Neural cell (in vitro differentiated cells): Measurements from ENCODE around the gene TSPAN18. TPM values are rescaled to one million over a fixed set of nuclear protein-coding genes. Genes with fewer than 3 reads are reported as not detected.
A peak's percentile ranks its signal among the peaks of the same experiment; 100 is the strongest.

ENCODE experiments used
- H2AFZ ChIP-seq: fragments of 200-600, 300-800 bp; sonication (generic), shearing (Covaris generic); 2 replicates; pipeline ENCODE4 v1.6.0; 2014; ENCODE audit warnings: low read depth, mild to moderate bottlenecking, antibody characterized with exemption, low read length, moderate library complexity
- H3F3A ChIP-seq: fragments of 200-600 bp; shearing (Covaris generic); 2 replicates; pipeline ENCODE4 v1.6.1; 2016; ENCODE audit warnings: mild to moderate bottlenecking, moderate library complexity, mixed read lengths, antibody characterized with exemption, low read length; ENCODE audit not compliant: insufficient read depth, poor library complexity, severe bottlenecking
- H3K27ac ChIP-seq: fragments of 200-600, 300-800 bp; sonication (generic), shearing (Covaris generic); 2 replicates; pipeline ENCODE4 v1.5.1; 2014; ENCODE audit warnings: mild to moderate bottlenecking, low read length, moderate library complexity
- H3K27me3 ChIP-seq: fragments of 300-800, 200-600 bp; sonication (generic), shearing (Covaris generic); 2 replicates; pipeline ENCODE4 v1.6.0; 2014; ENCODE audit warnings: mild to moderate bottlenecking, low read depth, low read length, moderate library complexity; ENCODE audit not compliant: insufficient read depth
- H3K36me3 ChIP-seq: fragments of 300-800, 200-600 bp; sonication (generic), shearing (Covaris generic); 2 replicates; pipeline ENCODE4 v1.5.1; 2014; ENCODE audit warnings: mild to moderate bottlenecking, antibody characterized with exemption, low read length, moderate library complexity; ENCODE audit not compliant: insufficient read depth
- H3K4me2 ChIP-seq: fragments of 300-800, 200-600 bp; sonication (generic), shearing (Covaris generic); 2 replicates; pipeline ENCODE4 v1.6.0; 2014; ENCODE audit warnings: mild to moderate bottlenecking, low read length
- H3K4me3 ChIP-seq: fragments of 300-800, 200-600 bp; sonication (generic), shearing (Covaris generic); 2 replicates; pipeline ENCODE4 v1.5.1; 2014; ENCODE audit warnings: mild to moderate bottlenecking, low read length, moderate library complexity
- H3K79me2 ChIP-seq: fragments of 200-600 bp; shearing (Covaris generic); replicated peaks from 2 replicates; pipeline ENCODE4 v1.6.0; 2014; ENCODE audit warnings: mild to moderate bottlenecking, low read length, moderate library complexity; ENCODE audit not compliant: insufficient read depth
- H3K9ac ChIP-seq: fragments of 300-800, 200-600 bp; sonication (generic), shearing (Covaris generic); 2 replicates; pipeline ENCODE4 v1.6.1; 2016; ENCODE audit warnings: mild to moderate bottlenecking, low read length, mixed read lengths
- H3K9me2 ChIP-seq: fragments of 200-600 bp; shearing (Covaris generic); 2 replicates; pipeline ENCODE4 v1.6.1; 2016; ENCODE audit warnings: mild to moderate bottlenecking, low read length, mixed read lengths; ENCODE audit not compliant: insufficient read depth
- H3K9me3 ChIP-seq: fragments of 200-600, 300-800 bp; sonication (generic), shearing (Covaris generic); 2 replicates; pipeline ENCODE4 v1.6.1; 2016; ENCODE audit warnings: mild to moderate bottlenecking, mixed run types, low read length, moderate library complexity, mixed read lengths
- H4K20me1 ChIP-seq: fragments of 200-600 bp; shearing (Covaris generic); 2 replicates; pipeline ENCODE4 v1.6.1; 2016; ENCODE audit warnings: mild to moderate bottlenecking, mixed run types; ENCODE audit not compliant: insufficient read depth
- EP300 ChIP-seq: fragments of 450-650 bp; conservative IDR thresholded peaks from 2 replicates; pipeline ENCODE4 v1.6.1; 2014; ENCODE audit warnings: antibody characterized with exemption, mild to moderate bottlenecking, moderate library complexity; ENCODE audit not compliant: poor library complexity, severe bottlenecking
- EZH2 ChIP-seq: fragments of 200-600, 300-800 bp; shearing (Covaris generic), sonication (generic); IDR thresholded peaks from 2 replicates; pipeline ENCODE4 v1.6.1; 2014; ENCODE audit warnings: antibody characterized with exemption, low read length, borderline replicate concordance, mild to moderate bottlenecking; ENCODE audit not compliant: insufficient read depth, poor library complexity, severe bottlenecking
- MXI1 ChIP-seq: fragments of 450-650 bp; conservative IDR thresholded peaks from 2 replicates; pipeline ENCODE4 v1.6.1; 2014; ENCODE audit warnings: antibody characterized with exemption, mild to moderate bottlenecking; ENCODE audit not compliant: poor library complexity, severe bottlenecking
- POLR2AphosphoS5 ChIP-seq: IDR thresholded peaks from 2 replicates; pipeline ENCODE4 v1.6.1; 2012
- RAD21 ChIP-seq: fragments of 450-650 bp; conservative IDR thresholded peaks from 2 replicates; pipeline ENCODE4 v1.6.1; 2014; ENCODE audit warnings: antibody characterized with exemption, mild to moderate bottlenecking, moderate library complexity
- SMC3 ChIP-seq: fragments of 450-650 bp; conservative IDR thresholded peaks from 2 replicates; pipeline ENCODE4 v1.6.1; 2014; ENCODE audit warnings: antibody characterized with exemption, mild to moderate bottlenecking, moderate library complexity; ENCODE audit not compliant: poor library complexity
- TAF1 ChIP-seq: IDR thresholded peaks from 2 replicates; pipeline ENCODE4 v1.6.1; 2012; ENCODE audit warnings: low read depth
- polyA plus RNA-seq: library from polyadenylated mRNA; depleted of rRNA; stranded (reverse); fragments of >200 nt; gene quantifications from 2 replicates; pipeline ENCODE4 v1.2.3, GENCODE V29; 2014
- TF ChIP-seq, protein P1 (sequence below): IDR thresholded peaks from 2 replicates; pipeline ENCODE4 v1.6.1; 2012; ENCODE audit warnings: borderline replicate concordance
- TF ChIP-seq, protein P2 (sequence below): fragments of 450-650 bp; IDR thresholded peaks from 2 replicates; pipeline ENCODE4 v1.5.1; 2014; ENCODE audit warnings: antibody characterized with exemption, mild to moderate bottlenecking, moderate library complexity; ENCODE audit not compliant: poor library complexity, severe bottlenecking

The TSPAN18 gene
- polyA plus RNA-seq, 1 donor from 2014 or later, result 8.4 TPM

DNA sequence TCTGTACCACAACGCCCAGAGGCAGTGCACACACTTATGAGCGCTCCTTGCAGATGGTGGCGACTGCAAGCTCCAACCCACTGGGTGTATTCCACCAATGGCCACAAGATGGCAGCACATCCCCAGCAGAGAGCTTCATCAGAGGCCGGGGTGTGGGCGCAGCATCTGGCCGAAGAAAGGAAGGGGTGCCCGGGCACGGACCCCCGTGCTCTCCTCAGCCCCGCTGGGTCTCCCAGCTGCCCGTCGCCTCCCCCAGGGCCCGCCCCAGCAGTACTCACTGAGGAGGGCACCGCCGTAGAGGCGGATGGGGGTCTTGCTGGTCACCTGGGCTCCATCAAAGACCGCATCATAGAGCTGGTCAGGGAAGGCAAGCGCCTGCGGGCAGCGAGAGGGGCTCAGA, 209.8 kb downstream of the TSPAN18 start:
- H3K36me3 ChIP-seq, result no peaks in the 10 kb centered on the region
- H3F3A ChIP-seq, result no peaks in the 10 kb centered on the region
- no peaks in the 10 kb centered on the region for H3K9me3 ChIP-seq
- H3K4me2 ChIP-seq, result no peak overlapping the region
- no peaks in the 10 kb centered on the region for H3K9me2 ChIP-seq
- H4K20me1 ChIP-seq, result no peaks in the 10 kb centered on the region
- peak overlapping the region; percentile 9 for H3K27ac ChIP-seq
- no peaks in the 10 kb centered on the region for H3K27me3 ChIP-seq
- peaks cover 6% of the 10 kb centered on the region for H3K79me2 ChIP-seq
- H3K9ac ChIP-seq, result peak overlapping the region; percentile 44
- H2AFZ ChIP-seq, result no peak overlapping the region
- H3K4me3 ChIP-seq, result no peak overlapping the region
- TF ChIP-seq RAD21 (peak; percentile 99), EP300 (no peak), TAF1 (no peak), MXI1 (no peak), POLR2AphosphoS5 (no peak), EZH2 (no peak), SMC3 (peak; percentile 100)
- TF ChIP-seq, protein P1, sequence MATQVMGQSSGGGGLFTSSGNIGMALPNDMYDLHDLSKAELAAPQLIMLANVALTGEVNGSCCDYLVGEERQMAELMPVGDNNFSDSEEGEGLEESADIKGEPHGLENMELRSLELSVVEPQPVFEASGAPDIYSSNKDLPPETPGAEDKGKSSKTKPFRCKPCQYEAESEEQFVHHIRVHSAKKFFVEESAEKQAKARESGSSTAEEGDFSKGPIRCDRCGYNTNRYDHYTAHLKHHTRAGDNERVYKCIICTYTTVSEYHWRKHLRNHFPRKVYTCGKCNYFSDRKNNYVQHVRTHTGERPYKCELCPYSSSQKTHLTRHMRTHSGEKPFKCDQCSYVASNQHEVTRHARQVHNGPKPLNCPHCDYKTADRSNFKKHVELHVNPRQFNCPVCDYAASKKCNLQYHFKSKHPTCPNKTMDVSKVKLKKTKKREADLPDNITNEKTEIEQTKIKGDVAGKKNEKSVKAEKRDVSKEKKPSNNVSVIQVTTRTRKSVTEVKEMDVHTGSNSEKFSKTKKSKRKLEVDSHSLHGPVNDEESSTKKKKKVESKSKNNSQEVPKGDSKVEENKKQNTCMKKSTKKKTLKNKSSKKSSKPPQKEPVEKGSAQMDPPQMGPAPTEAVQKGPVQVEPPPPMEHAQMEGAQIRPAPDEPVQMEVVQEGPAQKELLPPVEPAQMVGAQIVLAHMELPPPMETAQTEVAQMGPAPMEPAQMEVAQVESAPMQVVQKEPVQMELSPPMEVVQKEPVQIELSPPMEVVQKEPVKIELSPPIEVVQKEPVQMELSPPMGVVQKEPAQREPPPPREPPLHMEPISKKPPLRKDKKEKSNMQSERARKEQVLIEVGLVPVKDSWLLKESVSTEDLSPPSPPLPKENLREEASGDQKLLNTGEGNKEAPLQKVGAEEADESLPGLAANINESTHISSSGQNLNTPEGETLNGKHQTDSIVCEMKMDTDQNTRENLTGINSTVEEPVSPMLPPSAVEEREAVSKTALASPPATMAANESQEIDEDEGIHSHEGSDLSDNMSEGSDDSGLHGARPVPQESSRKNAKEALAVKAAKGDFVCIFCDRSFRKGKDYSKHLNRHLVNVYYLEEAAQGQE, result no peak
- TF ChIP-seq, protein P2, sequence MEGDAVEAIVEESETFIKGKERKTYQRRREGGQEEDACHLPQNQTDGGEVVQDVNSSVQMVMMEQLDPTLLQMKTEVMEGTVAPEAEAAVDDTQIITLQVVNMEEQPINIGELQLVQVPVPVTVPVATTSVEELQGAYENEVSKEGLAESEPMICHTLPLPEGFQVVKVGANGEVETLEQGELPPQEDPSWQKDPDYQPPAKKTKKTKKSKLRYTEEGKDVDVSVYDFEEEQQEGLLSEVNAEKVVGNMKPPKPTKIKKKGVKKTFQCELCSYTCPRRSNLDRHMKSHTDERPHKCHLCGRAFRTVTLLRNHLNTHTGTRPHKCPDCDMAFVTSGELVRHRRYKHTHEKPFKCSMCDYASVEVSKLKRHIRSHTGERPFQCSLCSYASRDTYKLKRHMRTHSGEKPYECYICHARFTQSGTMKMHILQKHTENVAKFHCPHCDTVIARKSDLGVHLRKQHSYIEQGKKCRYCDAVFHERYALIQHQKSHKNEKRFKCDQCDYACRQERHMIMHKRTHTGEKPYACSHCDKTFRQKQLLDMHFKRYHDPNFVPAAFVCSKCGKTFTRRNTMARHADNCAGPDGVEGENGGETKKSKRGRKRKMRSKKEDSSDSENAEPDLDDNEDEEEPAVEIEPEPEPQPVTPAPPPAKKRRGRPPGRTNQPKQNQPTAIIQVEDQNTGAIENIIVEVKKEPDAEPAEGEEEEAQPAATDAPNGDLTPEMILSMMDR, result peak; percentile 98

DNA sequence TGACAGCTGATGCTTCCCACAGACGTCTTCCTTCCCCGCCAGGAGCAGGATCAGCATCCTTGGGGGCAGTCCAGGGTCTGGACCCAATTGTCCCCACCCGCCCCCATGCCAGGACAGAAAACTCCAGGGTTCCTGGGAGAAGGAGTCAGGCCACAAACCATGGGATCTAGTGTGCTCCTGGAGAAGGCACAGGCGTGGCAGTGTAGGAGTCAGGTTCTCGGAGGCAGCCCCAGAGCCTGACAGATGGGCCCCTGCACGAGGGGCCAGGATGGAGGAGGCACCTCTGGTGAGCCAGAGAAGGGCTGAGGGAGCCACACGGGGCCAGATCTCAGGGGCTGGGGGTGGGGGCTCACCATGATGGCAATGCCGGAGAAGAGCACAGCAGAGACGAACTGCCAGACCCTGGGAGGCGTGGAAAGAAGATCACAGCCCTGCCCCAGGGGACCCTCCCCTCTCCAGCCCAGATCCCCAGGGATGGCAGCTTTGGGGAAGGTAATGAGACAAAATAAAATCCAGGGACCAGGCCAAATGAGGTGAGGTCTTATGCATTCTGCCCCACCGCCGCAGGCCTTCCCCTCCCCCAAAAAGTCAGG, 210.3 kb downstream of the TSPAN18 start:
- no peak for TF ChIP-seq EP300
- TF ChIP-seq EZH2, result no peak
- TF ChIP-seq, protein P1, result no peak
- no peak for TF ChIP-seq SMC3
- TF ChIP-seq POLR2AphosphoS5, result no peak
- TF ChIP-seq MXI1, result no peak
- TF ChIP-seq TAF1, result no peak
- TF ChIP-seq, protein P2, result no peak
- TF ChIP-seq RAD21, result no peak
- Histone ChIP-seq H3K9me3 (no peaks in the 10 kb centered on the region), H3K4me2 (no peak overlapping the region), H3K9me2 (no peaks in the 10 kb centered on the region), H3K4me3 (no peak overlapping the region), H3K36me3 (no peaks in the 10 kb centered on the region), H2AFZ (no peak overlapping the region), H3F3A (no peaks in the 10 kb centered on the region), H3K27ac (peak overlapping the region; percentile 9), H4K20me1 (no peaks in the 10 kb centered on the region), H3K27me3 (no peaks in the 10 kb centered on the region), H3K79me2 (peaks cover 6% of the 10 kb centered on the region), H3K9ac (peak overlapping the region; percentile 44)
